Measurements from ENCODE around the gene ATPAF1. TPM values are rescaled to one million over a fixed set of nuclear protein-coding genes. Genes with fewer than 3 reads are reported as not detected.

ATPAF1 gene
- total and polyA plus RNA-seq, 12 donors: 104 to 225 (median 139) TPM

- DNase-seq: no peak
- Histone ChIP-seq H3K27ac (peak overlapping the region in 2 of 5 donors; percentile 18 to 67), H3K27me3 (no peaks in the 10 kb centered on the region), H3K36me3 (replicated peaks in 1 of 2) (peaks cover 0 to 28% of the 10 kb centered on the region in 2 donors), H3K4me3 (no peak overlapping the region), H3K4me1 (replicated peaks in 1 of 2) (peaks cover 0 to 13% of the 10 kb centered on the region in 2 donors), H3K9me3 (replicated peaks in 1 of 3) (no peaks in the 10 kb centered on the region)
- WGBS, 4 donors: 90 to 100% (median 100%) methylated on average over 1 of the region's 1 CpG
- TF ChIP-seq CTCF (IDR thresholded peaks at IDR 0.05) (no peak), POLR2A (IDR thresholded peaks at IDR 0.05) (no peak)
- intact Hi-C loops (cut with DNase I): no loop called here
Measured at GRCh38 chr1:46596036-46596435, 72.1 kb downstream of the ATPAF1 start.

- TF ChIP-seq CTCF (IDR thresholded peaks at IDR 0.05): no peak
- TF ChIP-seq POLR2A (IDR thresholded peaks at IDR 0.05): no peak
- Histone ChIP-seq H3K36me3 (replicated peaks in 1 of 2) (peaks cover 0 to 36% of the 10 kb centered on the region in 2 donors), H3K27ac (peak overlapping the region in 4 of 5 donors; percentile 18 to 84 (median 56)), H3K27me3 (no peaks in the 10 kb centered on the region), H3K4me1 (replicated peaks in 1 of 2) (peaks cover 0 to 10% of the 10 kb centered on the region in 2 donors), H3K9me3 (replicated peaks in 1 of 3) (no peaks in the 10 kb centered on the region), H3K4me3 (no peak overlapping the region)
- 66 to 71% (median 67%) methylated on average over 3 of the region's 3 CpGs for WGBS, 4 donors
- DNase-seq: peak; percentile 49 to 81 (median 68)
- intact Hi-C loops (cut with DNase I): no loop called here
Measured at GRCh38 chr1:46595127-46595526, 73.0 kb downstream of the ATPAF1 start.

- no peaks in the 10 kb centered on the region for H3K4me1 ChIP-seq (replicated peaks in 1 of 2)
- no peaks in the 10 kb centered on the region for H3K27me3 ChIP-seq
- H3K36me3 ChIP-seq (replicated peaks in 1 of 2): peaks cover 0 to 46% of the 10 kb centered on the region in 2 donors
- H3K27ac ChIP-seq: peak overlapping the region; percentile 36 to 84 (median 56)
- intact Hi-C loops (cut with DNase I): no loop called here
- no peak for DNase-seq
- TF ChIP-seq CTCF (IDR thresholded peaks at IDR 0.05) (no peak), POLR2A (IDR thresholded peaks at IDR 0.05) (no peak)
- 82 to 91% (median 85%) methylated on average over 5 of the region's 5 CpGs for WGBS, 4 donors
- H3K4me3 ChIP-seq: no peak overlapping the region
- H3K9me3 ChIP-seq (replicated peaks in 1 of 3): no peaks in the 10 kb centered on the region
Measured at GRCh38 chr1:46594063-46594462, 74.1 kb downstream of the ATPAF1 start.

DNA sequence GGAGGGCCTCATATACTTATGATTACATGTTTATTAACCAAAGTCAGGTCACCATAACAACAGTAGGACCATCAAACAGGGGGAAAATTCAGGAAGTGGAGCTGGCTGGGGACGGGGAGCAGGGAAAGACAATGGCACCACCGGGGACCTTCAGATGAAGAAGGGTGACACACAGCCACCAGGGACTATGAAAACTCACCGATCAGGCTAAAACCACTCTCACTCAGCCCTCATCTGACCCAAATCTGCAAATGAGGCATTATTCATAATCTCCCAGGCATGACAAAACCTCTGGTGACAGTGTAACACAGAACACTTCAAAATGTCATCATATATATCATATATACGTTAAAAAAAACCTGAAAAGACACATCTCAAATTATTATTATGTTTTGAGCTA is 75.3 kb downstream of the ATPAF1 start:
- no peaks in the 10 kb centered on the region for H3K4me1 ChIP-seq (replicated peaks in 1 of 2)
- no peak overlapping the region for H3K4me3 ChIP-seq
- DNase-seq: no peak
- no peaks in the 10 kb centered on the region for H3K9me3 ChIP-seq (replicated peaks in 1 of 3)
- 81 to 96% (median 92%) methylated on average over 4 of the region's 4 CpGs for WGBS, 4 donors
- H3K27me3 ChIP-seq: no peaks in the 10 kb centered on the region
- intact Hi-C loops (cut with DNase I): no loop called here
- H3K36me3 ChIP-seq (replicated peaks in 1 of 2): peaks cover 0 to 49% of the 10 kb centered on the region in 2 donors
- H3K27ac ChIP-seq: peak overlapping the region in 1 of 5 donors; percentile 54
- no peak for TF ChIP-seq POLR2A (IDR thresholded peaks at IDR 0.05)
- TF ChIP-seq CTCF (IDR thresholded peaks at IDR 0.05): no peak

Measured in adrenal gland (tissue), 12 donors.